PC-9 (cell line): ENCODE results near the gene DPH6. TPM values are rescaled to one million over a fixed set of nuclear protein-coding genes. Genes with fewer than 3 reads are reported as not detected.

Experiments used
- BruUV-seq: library from RNA; stranded (reverse); fragments of 400-500 nt; replicated peaks from 2 replicates; lab custom pipeline; 2021; lab: Mats Ljungman, UMichigan
- CTCF ChIA-PET: fragments of 300-600 bp; sonication (Branson Sonifier 250); formaldehyde crosslinking; loops from one replicate; lab custom pipeline; 2022; ENCODE audit warnings: antibody characterized with exemption; lab: Charles Lee
- POLR2A ChIA-PET: fragments of 300-600 bp; sonication (Branson Sonifier 250); formaldehyde crosslinking; loops from one replicate; lab custom pipeline; 2022; ENCODE audit warnings: antibody characterized with exemption; ENCODE audit not compliant: unreplicated experiment; lab: Charles Lee
- DNase-seq, 2 experiments: peaks; one replicate each; pipeline versions ENCODE4 v3.0.0 to v3.0.0-alpha.2; 2015 to 2022; ENCODE audit warnings: mixed read lengths in 1 of 2
- H2AFZ ChIP-seq: fragments of 200-600 bp; sonication (generic); 2 replicates; pipeline ENCODE4 v1.8.1; 2017; ENCODE audit warnings: antibody characterized with exemption
- H3F3A ChIP-seq: fragments of 200-600 bp; sonication (generic); 2 replicates; pipeline ENCODE4 v1.8.1; 2017; ENCODE audit warnings: antibody characterized with exemption, mild to moderate bottlenecking, low read depth; ENCODE audit not compliant: insufficient read depth
- H3K27ac ChIP-seq: fragments of 200-600 bp; sonication (generic); 2 replicates; pipeline ENCODE4 v1.6.1; 2016; ENCODE audit warnings: mixed run types
- H3K27me3 ChIP-seq: fragments of 200-600 bp; sonication (generic); 2 replicates; pipeline ENCODE4 v1.6.1; 2016; ENCODE audit warnings: low read depth, mixed run types; ENCODE audit not compliant: insufficient read depth
- H3K36me3 ChIP-seq: fragments of 200-600 bp; sonication (generic); 2 replicates; pipeline ENCODE4 v1.6.1; 2016; ENCODE audit warnings: low read depth, mixed run types
- H3K4me1 ChIP-seq: fragments of 200-600 bp; sonication (generic); replicated peaks from 2 replicates; pipeline ENCODE4 v1.6.1; 2016; ENCODE audit warnings: mixed run types; ENCODE audit not compliant: insufficient read depth
- H3K4me2 ChIP-seq: fragments of 200-600 bp; sonication (generic); 2 replicates; pipeline ENCODE4 v1.6.1; 2017; ENCODE audit warnings: mixed run types
- H3K4me3 ChIP-seq: fragments of 200-600 bp; sonication (generic); 2 replicates; pipeline ENCODE4 v1.6.1; 2016; ENCODE audit warnings: mixed run types
- H3K79me2 ChIP-seq: fragments of 200-600 bp; sonication (generic); 2 replicates; pipeline ENCODE4 v1.6.1; 2017; ENCODE audit warnings: low read depth, mixed run types
- H3K9me2 ChIP-seq: fragments of 200-600 bp; sonication (generic); 2 replicates; pipeline ENCODE4 v1.8.1; 2017; ENCODE audit warnings: mild to moderate bottlenecking; ENCODE audit not compliant: insufficient read depth
- H3K9me3 ChIP-seq: fragments of 200-600 bp; sonication (generic); 2 replicates; pipeline ENCODE4 v1.8.1; 2016; ENCODE audit warnings: low read depth; ENCODE audit not compliant: insufficient read depth
- H4K20me1 ChIP-seq: fragments of 200-600 bp; sonication (generic); 2 replicates; pipeline ENCODE4 v1.8.1; 2017; ENCODE audit not compliant: insufficient read depth
- CTCF ChIP-seq: fragments of 200-600 bp; sonication (generic); conservative IDR thresholded peaks from 2 replicates; pipeline ENCODE4 v1.6.1; 2017; ENCODE audit warnings: mixed run types, antibody characterized with exemption, mild to moderate bottlenecking, moderate library complexity
- EZH2 ChIP-seq: fragments of 200-600 bp; sonication (generic); IDR thresholded peaks from 2 replicates; pipeline ENCODE4 v1.8.0; 2017; ENCODE audit warnings: antibody characterized with exemption, low read depth
- intact Hi-C: fragments of 100-400 bp; cut with micrococcal nuclease; formaldehyde crosslinking; loops from one replicate; pipeline ENCODE4 v1.10.0; 2022; ENCODE audit not compliant: unreplicated experiment
- total RNA-seq: library from RNA; stranded (reverse); gene quantifications from 2 replicates; pipeline ENCODE4 v1.2.3, GENCODE V29; 2021

DPH6 gene
- total RNA-seq, 1 experiment from 2014 or later, result 14.8 TPM

- POLR2A ChIA-PET, result no interaction called here
- BruUV-seq, result no TSS peak
- H3K4me1 ChIP-seq, result peaks cover 8% of the 10 kb centered on the region; the same call in 1 of the 2 replicates
These were observed 9.3 kb upstream of the DPH6 start for GRCh38 chr15:35555244-35555643.

GRCh38 chr15:35550957-35551356, 5.0 kb upstream of the DPH6 start:
- 0 out of 2 replicates have a peak, but pooled peaks cover 5% of the 10 kb centered on the region for H3K4me1 ChIP-seq
- no peaks in the 10 kb centered on the region for H3K9me3 ChIP-seq
- H2AFZ ChIP-seq, result no peak overlapping the region
- no peaks in the 10 kb centered on the region for H4K20me1 ChIP-seq
- no peak overlapping the region for H3K4me2 ChIP-seq
- BruUV-seq, result no TSS peak
- intact Hi-C loops, result no loop called here
- no peaks in the 10 kb centered on the region for H3K36me3 ChIP-seq
- ChIA-PET POLR2A (no interaction called here), CTCF (no interaction called here)
- H3K4me3 ChIP-seq, result no peak overlapping the region
- no peak for DNase-seq
- no peaks in the 10 kb centered on the region for H3K27me3 ChIP-seq
- peaks cover 5% of the 10 kb centered on the region; the same call in 1 of the 2 replicates for H3F3A ChIP-seq
- TF ChIP-seq EZH2 (no peak), CTCF (no peak)
- H3K9me2 ChIP-seq, result no peaks in the 10 kb centered on the region
- H3K27ac ChIP-seq, result no peak overlapping the region
- H3K79me2 ChIP-seq, result peaks cover 10% of the 10 kb centered on the region

More at GRCh38 chr15:35555244-35555643, 9.3 kb upstream of the DPH6 start:
- no peaks in the 10 kb centered on the region for H3K9me3 ChIP-seq
- no peak overlapping the region for H3K27ac ChIP-seq
- H4K20me1 ChIP-seq, result no peaks in the 10 kb centered on the region
- H3K27me3 ChIP-seq, result no peaks in the 10 kb centered on the region
- TF ChIP-seq CTCF (no peak), EZH2 (no peak)
- H3F3A ChIP-seq, result no peaks in the 10 kb centered on the region
- H3K4me2 ChIP-seq, result no peak overlapping the region
- H3K9me2 ChIP-seq, result no peaks in the 10 kb centered on the region
- DNase-seq, result no peak
- H3K4me3 ChIP-seq, result no peak overlapping the region
- CTCF ChIA-PET, result no interaction called here
- no peaks in the 10 kb centered on the region for H3K36me3 ChIP-seq
- H3K79me2 ChIP-seq, result no peaks in the 10 kb centered on the region
- no peak overlapping the region for H2AFZ ChIP-seq
- intact Hi-C loops, result no loop called here

GRCh38 chr15:35549567-35549966, 3.6 kb upstream of the DPH6 start:
- peaks cover 9% of the 10 kb centered on the region for H3K4me1 ChIP-seq
- H4K20me1 ChIP-seq, result no peaks in the 10 kb centered on the region
- H3K36me3 ChIP-seq, result no peaks in the 10 kb centered on the region
- no peak overlapping the region for H3K4me3 ChIP-seq
- peaks cover 10% of the 10 kb centered on the region for H3K79me2 ChIP-seq
- TF ChIP-seq EZH2 (no peak), CTCF (no peak)
- DNase-seq, result no peak
- H3F3A ChIP-seq, result peaks cover 9% of the 10 kb centered on the region; the same call in 1 of the 2 replicates
- no peaks in the 10 kb centered on the region for H3K27me3 ChIP-seq
- no TSS peak for BruUV-seq
- no peaks in the 10 kb centered on the region for H3K9me2 ChIP-seq
- no peak overlapping the region for H3K27ac ChIP-seq
- intact Hi-C loops, result loop anchor here (5.0 kb wide), 1 partner anchor 148 kb away; no protein-coding TSS in a partner anchor
- H3K9me3 ChIP-seq, result no peaks in the 10 kb centered on the region
- CTCF ChIA-PET, result no interaction called here
- POLR2A ChIA-PET, result interaction anchor here (0.5 kb wide), 1 partner anchor 459 kb away, joined by 43 read pairs; no protein-coding TSS in a partner anchor
- no peak overlapping the region for H2AFZ ChIP-seq
- H3K4me2 ChIP-seq, result no peak overlapping the region
